ENCODE data around the gene KHDC3L. TPM values are rescaled to one million over a fixed set of nuclear protein-coding genes. Genes with fewer than 3 reads are reported as not detected.

The KHDC3L gene
- total RNA-seq, 4 donors from 2014 or later: not detected

GRCh38 chr6:73395875-73396274 is 33.4 kb downstream of the KHDC3L start:
- intact Hi-C loops (cut with DNase I; ENCODE audit: low total_unique reads): no loop called here
- TF ChIP-seq CTCF (IDR thresholded peaks at IDR 0.05): no peak
- TF ChIP-seq POLR2A (IDR thresholded peaks at IDR 0.05): no peak
- WGBS, 2 donors: 95 to 99% methylated on average over 10 of the region's 10 CpGs
- DNase-seq (ENCODE audit: low spot score in 2 of 2): no peak
- no peak overlapping the region for H3K4me3 ChIP-seq (ENCODE audit: low read depth, poor library complexity, severe bottlenecking)

- intact Hi-C loops (cut with DNase I; ENCODE audit: low total_unique reads): no loop called here
Measured at GRCh38 chr6:73400656-73401055, 38.2 kb downstream of the KHDC3L start.

GRCh38 chr6:73409395-73409794 is 46.9 kb downstream of the KHDC3L start:
- intact Hi-C loops (cut with DNase I; ENCODE audit: low total_unique reads): no loop called here
- H3K4me3 ChIP-seq (ENCODE audit: low read depth, poor library complexity, severe bottlenecking): no peak overlapping the region
- TF ChIP-seq CTCF (IDR thresholded peaks at IDR 0.05) (no peak), POLR2A (IDR thresholded peaks at IDR 0.05) (no peak)
- no peak for DNase-seq (ENCODE audit: low spot score in 2 of 2)
- WGBS, 2 donors: 97 to 100% methylated on average over 1 of the region's 1 CpG

More at GRCh38 chr6:73400656-73401055, 38.2 kb downstream of the KHDC3L start:
- no peak overlapping the region for H3K4me3 ChIP-seq (ENCODE audit: low read depth, poor library complexity, severe bottlenecking)
- TF ChIP-seq CTCF (IDR thresholded peaks at IDR 0.05) (no peak), POLR2A (IDR thresholded peaks at IDR 0.05) (no peak)
- no peak for DNase-seq (ENCODE audit: low spot score in 2 of 2)

GRCh38 chr6:73413102-73413501 is 50.6 kb downstream of the KHDC3L start:
- no peak overlapping the region for H3K4me3 ChIP-seq (ENCODE audit: low read depth, poor library complexity, severe bottlenecking)
- no peak for DNase-seq (ENCODE audit: low spot score in 2 of 2)
- WGBS, 2 donors: 82 to 83% methylated on average over 3 of the region's 3 CpGs
- intact Hi-C loops (cut with DNase I; ENCODE audit: low total_unique reads): no loop called here
- TF ChIP-seq CTCF (IDR thresholded peaks at IDR 0.05) (no peak), POLR2A (IDR thresholded peaks at IDR 0.05) (no peak)

Other genes with a start within 250 kb of the KHDC3L start
- gene KHDC1L, start 137.2 kb upstream of the KHDC3L start, total RNA-seq: not detected
- gene KHDC1, start 99.5 kb upstream of the KHDC3L start, total RNA-seq: under 1 TPM in 2 of 4 donors, not detected in 2; 0.13 to 0.34 TPM
- not detected for gene DPPA5, start 8.4 kb upstream of the KHDC3L start, total RNA-seq
- under 1 TPM in 1 of 4 donors, not detected in 3; 0.88 TPM for gene OOEP, start 7.2 kb downstream of the KHDC3L start, total RNA-seq
- gene DDX43, start 32.2 kb downstream of the KHDC3L start, total RNA-seq: 1 to 10 TPM in 2 of 4 donors, under 1 TPM in 2; 0.89 to 2.3 (median 1.6) TPM
- gene CGAS, start 89.6 kb downstream of the KHDC3L start, total RNA-seq: 1 to 10 TPM in 3 of 4 donors, under 1 TPM in 1; 0.83 to 2.2 (median 1.6) TPM
- 10 to 100 TPM; 22.6 to 29.6 (median 25.1) TPM for gene MTO1, start 99.1 kb downstream of the KHDC3L start, total RNA-seq
- over 10,000 TPM in 2 of 4 donors, 1,000 to 10,000 TPM in 2; 8,072 to 12,275 (median 10,774) TPM for gene EEF1A1, start 158.4 kb downstream of the KHDC3L start, total RNA-seq

All from lower leg skin (tissue), 4 donors.